ENCODE data around the gene VRK1. TPM values are rescaled to one million over a fixed set of nuclear protein-coding genes. Genes with fewer than 3 reads are reported as not detected.

Gene VRK1
- total and polyA plus RNA-seq, 4 donors, result 1.8 to 50.4 (median 3.3) TPM

- no peak for TF ChIP-seq CTCF (IDR thresholded peaks at IDR 0.05; ENCODE audit: low read depth, low read length, missing input control)
- no peak for TF ChIP-seq MAX (IDR thresholded peaks at IDR 0.05)
Observed at GRCh38 chr14:96801931-96802330, 4.7 kb downstream of the VRK1 start (continued).

- Histone ChIP-seq H3K27ac (ENCODE audit: low read depth in 1 of 2, low read length in 2 of 2) (no peak overlapping the region), H3K36me3 (ENCODE audit: control insufficient read depth in 4 of 4, insufficient read depth in 3 of 4, low read depth in 1 of 4, low read length in 3 of 4) (no peaks in the 10 kb centered on the region), H3K9ac (ENCODE audit: low read depth in 1 of 2, low read length in 2 of 2) (no peak overlapping the region), H3K27me3 (ENCODE audit: control insufficient read depth in 4 of 4, insufficient read depth in 4 of 4, low read length in 3 of 4) (no peaks in the 10 kb centered on the region), H3K9me3 (ENCODE audit: control insufficient read depth in 4 of 4, low read length in 3 of 4) (no peaks in the 10 kb centered on the region), H3K4me3 (ENCODE audit: low read depth in 1 of 3, low read length in 3 of 3) (no peak overlapping the region), H3K4me1 (ENCODE audit: control insufficient read depth in 4 of 4, insufficient read depth in 4 of 4, low read length in 3 of 4) (peaks cover 2 to 6% (median 4%) of the 10 kb centered on the region in 4 donors)
- DNase-seq (ENCODE audit: low spot score), result peak; percentile 37
- TF ChIP-seq CTCF (IDR thresholded peaks at IDR 0.05; ENCODE audit: low read depth, low read length, missing input control) (no peak), ATF3 (IDR thresholded peaks at IDR 0.05) (no peak), RAD21 (IDR thresholded peaks at IDR 0.05) (no peak), REST (IDR thresholded peaks at IDR 0.05) (no peak), FOXA1 (IDR thresholded peaks at IDR 0.05) (no peak)
- 98% methylated on average over 5 of the region's 5 CpGs for WGBS
Observed at GRCh38 chr14:96802963-96803362, 5.8 kb downstream of the VRK1 start.

GRCh38 chr14:96803958-96804357 is 6.8 kb downstream of the VRK1 start:
- H3K4me3 ChIP-seq (ENCODE audit: low read depth in 1 of 3, low read length in 3 of 3), result no peak overlapping the region
- WGBS, result 64% methylated on average over 2 of the region's 2 CpGs
- no peaks in the 10 kb centered on the region for H3K27me3 ChIP-seq (ENCODE audit: control insufficient read depth in 4 of 4, insufficient read depth in 4 of 4, low read length in 3 of 4)
- no peaks in the 10 kb centered on the region for H3K4me1 ChIP-seq (ENCODE audit: control insufficient read depth in 4 of 4, insufficient read depth in 4 of 4, low read length in 3 of 4)
- no peaks in the 10 kb centered on the region for H3K9me3 ChIP-seq (ENCODE audit: control insufficient read depth in 4 of 4, low read length in 3 of 4)
- no peak overlapping the region for H3K27ac ChIP-seq (ENCODE audit: low read depth in 1 of 2, low read length in 2 of 2)
- no peak for DNase-seq (ENCODE audit: low spot score)
- no peak for TF ChIP-seq NR2F2 (IDR thresholded peaks at IDR 0.05)
- no peak for TF ChIP-seq RXRA (IDR thresholded peaks at IDR 0.05)
- TF ChIP-seq RAD21 (IDR thresholded peaks at IDR 0.05), result no peak
- TF ChIP-seq ATF3 (IDR thresholded peaks at IDR 0.05), result no peak
- TF ChIP-seq HNF4G (IDR thresholded peaks at IDR 0.05), result no peak
- TF ChIP-seq REST (IDR thresholded peaks at IDR 0.05), result no peak
- TF ChIP-seq HNF4A (conservative IDR thresholded peaks at IDR 0.05), result no peak
- no peak for TF ChIP-seq EGR1 (IDR thresholded peaks at IDR 0.05; ENCODE audit: low read depth in 2 of 2)
- TF ChIP-seq TAF1 (conservative IDR thresholded peaks at IDR 0.05), result no peak
- no peak for TF ChIP-seq FOXA1 (IDR thresholded peaks at IDR 0.05)
- TF ChIP-seq ZBTB33 (IDR thresholded peaks at IDR 0.05), result no peak
- TF ChIP-seq YY1 (IDR thresholded peaks at IDR 0.05), result no peak
- TF ChIP-seq JUND (IDR thresholded peaks at IDR 0.05), result no peak
- H3K9ac ChIP-seq (ENCODE audit: low read depth in 1 of 2, low read length in 2 of 2), result no peak overlapping the region
- H3K36me3 ChIP-seq (ENCODE audit: control insufficient read depth in 4 of 4, insufficient read depth in 3 of 4, low read depth in 1 of 4, low read length in 3 of 4), result no peaks in the 10 kb centered on the region

Data from liver (tissue), 9 donors.